Endothelial cell of umbilical vein (primary cell): ENCODE results near the gene ZBTB7C. TPM values are rescaled to one million over a fixed set of nuclear protein-coding genes. Genes with fewer than 3 reads are reported as not detected.

Source experiments
- BruUV-seq: library from RNA; stranded (reverse); fragments of 400-500 nt; replicated peaks from 2 replicates; lab custom pipeline; 2021; lab: Mats Ljungman, UMichigan
- CTCF ChIA-PET: fragments of 300-600, 350-600 bp; sonication (Branson Sonifier 250); formaldehyde crosslinking; loops from one replicate; lab custom pipeline; 2021; ENCODE audit warnings: antibody characterized with exemption, inconsistent platforms; lab: Charles Lee
- POLR2A ChIA-PET: fragments of 300-600, 350-600 bp; sonication (Branson Sonifier 250); formaldehyde crosslinking; loops from one replicate; lab custom pipeline; 2021; ENCODE audit warnings: antibody characterized with exemption, inconsistent platforms; lab: Charles Lee
- DNase-seq: peaks from one replicate; pipeline ENCODE4 v3.0.0-alpha.2; 2011; ENCODE audit warnings: low read depth, low spot score
- FAIRE-seq: peaks from 2 replicates; lab custom pipeline; 2011; peaks lifted over from hg19 to GRCh38; lab: Jason Lieb, UNC
- H2AFZ ChIP-seq: 2 replicates; pipeline ENCODE4 v1.6.0; 2012; ENCODE audit warnings: low read depth, low read length, control low read depth, inconsistent platforms
- H3K27ac ChIP-seq: 2 replicates; pipeline ENCODE4 v1.5.1; 2011; ENCODE audit warnings: low read depth, mild to moderate bottlenecking, control low read depth, low read length, moderate library complexity; ENCODE audit not compliant: insufficient read depth
- H3K27me3 ChIP-seq, 2 experiments: 2 replicates each; pipeline versions ENCODE4 v1.6.0 to v1.6.1; 2011; ENCODE audit warnings: low read length in 2 of 2, mixed read lengths in 1 of 2; ENCODE audit not compliant: control insufficient read depth in 2 of 2, insufficient read depth in 2 of 2
- H3K36me3 ChIP-seq, 2 experiments: 2 replicates in 1 of 2; 3 replicates in 1 of 2; pipeline ENCODE4 v1.5.1; 2011; ENCODE audit warnings: low read length in 2 of 2, mild to moderate bottlenecking in 1 of 2, moderate library complexity in 1 of 2; ENCODE audit not compliant: control insufficient read depth in 2 of 2, insufficient read depth in 2 of 2; ENCODE audit errors: extremely low read depth in 1 of 2
- H3K4me1 ChIP-seq: 3 replicates; pipeline ENCODE4 v1.5.1; 2011; ENCODE audit warnings: mild to moderate bottlenecking, low read length; ENCODE audit not compliant: control insufficient read depth, insufficient read depth; ENCODE audit errors: extremely low read depth
- H3K4me2 ChIP-seq: 2 replicates; pipeline ENCODE4 v1.6.1; 2011; ENCODE audit warnings: low read length, control low read depth, mixed read lengths; ENCODE audit not compliant: insufficient read depth
- H3K4me3 ChIP-seq, 3 experiments: fragments of 200-600 bp in 1 of 3; sonication (generic), shearing (Covaris generic) in 1 of 3; replicated peaks in 1 of 3; 2 replicates each; pipeline ENCODE4 v1.5.1; 2011 to 2016; ENCODE audit warnings: control low read depth in 3 of 3, low read length in 3 of 3, mild to moderate bottlenecking in 2 of 3, inconsistent platforms in 1 of 3, low read depth in 1 of 3, moderate library complexity in 1 of 3; ENCODE audit not compliant: insufficient read depth in 1 of 3
- H3K79me2 ChIP-seq: 2 replicates; pipeline ENCODE4 v1.6.0; 2012; ENCODE audit warnings: low read length, inconsistent platforms; ENCODE audit not compliant: control insufficient read depth, insufficient read depth
- H3K9ac ChIP-seq: replicated peaks from 2 replicates; pipeline ENCODE3; 2011; ENCODE audit warnings: low read length, control low read depth; ENCODE audit not compliant: insufficient read depth; ENCODE audit errors: extremely low read depth
- H3K9me1 ChIP-seq: replicated peaks from 3 replicates; pipeline ENCODE4 v1.6.0; 2011; ENCODE audit warnings: mild to moderate bottlenecking, low read length; ENCODE audit not compliant: control insufficient read depth, insufficient read depth; ENCODE audit errors: extremely low read depth
- H3K9me3 ChIP-seq: replicated peaks from 2 replicates; pipeline ENCODE4 v1.5.1; 2012; ENCODE audit warnings: low read length, inconsistent platforms; ENCODE audit not compliant: control insufficient read depth, insufficient read depth
- H4K20me1 ChIP-seq: replicated peaks from 2 replicates; pipeline ENCODE3; 2011; ENCODE audit warnings: mild to moderate bottlenecking, low read length; ENCODE audit not compliant: control insufficient read depth, insufficient read depth; ENCODE audit errors: extremely low read depth
- FOS ChIP-seq: IDR thresholded peaks from 2 replicates; pipeline ENCODE4 v1.6.1; 2011; ENCODE audit warnings: mild to moderate bottlenecking, low read length, moderate library complexity, borderline replicate concordance; ENCODE audit not compliant: insufficient read depth
- GATA2 ChIP-seq: IDR thresholded peaks from 2 replicates; pipeline ENCODE4 v1.7.0; 2011; ENCODE audit warnings: low read depth, mild to moderate bottlenecking, moderate library complexity, mixed read lengths, low read length; ENCODE audit not compliant: insufficient read length, insufficient read depth
- JUN ChIP-seq: IDR thresholded peaks from 2 replicates; pipeline ENCODE4 v1.6.1; 2011; ENCODE audit warnings: borderline replicate concordance, low read depth; ENCODE audit not compliant: insufficient read length, insufficient read depth
- MYC ChIP-seq: IDR thresholded peaks from one replicate; pipeline ENCODE4 v1.6.1; 2011; ENCODE audit warnings: mild to moderate bottlenecking, low read depth, low read length
- POLR2A ChIP-seq: IDR thresholded peaks from 2 replicates; pipeline ENCODE4 v1.6.1; 2012; ENCODE audit warnings: low read depth, mild to moderate bottlenecking, control low read depth, low read length
- POLR2AphosphoS5 ChIP-seq: IDR thresholded peaks from 2 replicates; pipeline ENCODE4 v1.6.1; 2012; ENCODE audit warnings: low read depth, mild to moderate bottlenecking, control low read depth, low read length, moderate library complexity; ENCODE audit not compliant: insufficient read depth
- dilution Hi-C: fragments of 300-500 bp; cut with MboI; formaldehyde crosslinking; loops from one replicate; pipeline ENCODE4 v1.15.0; 2019; ENCODE audit warnings: low sequenced_read_pairs; ENCODE audit not compliant: extremely low pct_ligation_motif_present
- intact Hi-C: fragments of 100-400 bp; cut with micrococcal nuclease; formaldehyde crosslinking; loops from one replicate; pipeline ENCODE4 v1.10.0; 2022
- polyA plus RNA-seq, 4 experiments: library from polyadenylated mRNA; depleted of rRNA in 3 of 4; stranded (reverse) in 3 of 4; unstranded in 1 of 4; fragments of >200 nt; gene quantifications; 2 replicates each; pipeline versions ENCODE4 v1.2.1 to v1.2.3, GENCODE V29; 2011 to 2012; ENCODE audit warnings: missing spikeins in 1 of 4
- total RNA-seq: library from RNA; stranded (reverse); gene quantifications from 2 replicates; pipeline ENCODE4 v1.2.3, GENCODE V29; 2021
- TF ChIP-seq, protein P1 (sequence below): IDR thresholded peaks from 2 replicates; pipeline ENCODE4 v1.6.1; 2011; ENCODE audit not compliant: insufficient read depth, insufficient read length
- TF ChIP-seq, protein P2 (sequence below), 2 donors: IDR thresholded peaks; 1 replicate in 1 of 2; 2 replicates in 1 of 2; pipeline ENCODE4 v1.5.1; 2011; ENCODE audit warnings: low read length in 2 of 2, mild to moderate bottlenecking in 2 of 2, moderate library complexity in 2 of 2, control low read depth in 1 of 2, inconsistent platforms in 1 of 2, low read depth in 1 of 2; ENCODE audit not compliant: insufficient read depth in 1 of 2; ENCODE audit errors: extremely low read depth in 1 of 2

ZBTB7C gene
- total and polyA plus RNA-seq, 2 donors (not counting 3 experiments of a cell fraction or from before 2014, with no cell fraction given) = not detected

DNA sequence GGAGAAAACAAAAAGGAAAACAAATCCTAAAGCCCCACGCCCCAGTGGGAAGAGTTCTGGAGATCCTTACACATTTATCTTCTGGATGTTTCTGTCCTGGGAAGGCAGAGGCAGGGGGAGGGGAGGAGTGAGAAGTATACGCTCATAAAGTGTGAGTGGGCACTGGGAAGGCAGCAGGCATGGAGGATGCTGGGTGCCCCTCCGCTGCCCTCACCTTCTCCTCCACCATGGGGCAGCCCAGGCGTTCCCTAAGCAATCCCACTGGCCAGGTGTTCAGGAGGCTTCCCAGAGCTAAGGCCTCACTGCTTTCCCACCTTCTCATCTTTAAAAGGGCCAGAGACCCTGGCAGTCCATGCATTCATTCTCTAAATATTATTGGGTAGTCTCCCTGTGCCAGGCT, 366.8 kb downstream of the ZBTB7C start:
- Histone ChIP-seq H3K4me1 (no peaks in the 10 kb centered on the region), H3K27me3 (no peaks in the 10 kb centered on the region), H3K4me2 (no peak overlapping the region), H3K9me3 (no peaks in the 10 kb centered on the region), H3K79me2 (no peaks in the 10 kb centered on the region), H3K9ac (no peak overlapping the region), H3K9me1 (no peaks in the 10 kb centered on the region), H3K36me3 (no peaks in the 10 kb centered on the region), H3K27ac (no peak overlapping the region), H3K4me3 (no peak overlapping the region), H2AFZ (no peak overlapping the region), H4K20me1 (no peaks in the 10 kb centered on the region)
- DNase-seq (no peak), FAIRE-seq (no peak)
- intact Hi-C loops (no loop called here), dilution Hi-C loops (no loop called here)
- CTCF ChIA-PET = interaction anchor here (0.7 kb wide), 1 partner anchor 11 kb away, joined by 3 read pairs; no protein-coding TSS in a partner anchor
- POLR2A ChIA-PET = no interaction called here
- TF ChIP-seq JUN = no peak
- no peak for TF ChIP-seq GATA2
- TF ChIP-seq MYC = no peak
- TF ChIP-seq, protein P1, sequence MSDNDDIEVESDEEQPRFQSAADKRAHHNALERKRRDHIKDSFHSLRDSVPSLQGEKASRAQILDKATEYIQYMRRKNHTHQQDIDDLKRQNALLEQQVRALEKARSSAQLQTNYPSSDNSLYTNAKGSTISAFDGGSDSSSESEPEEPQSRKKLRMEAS = no peak
- no peak for TF ChIP-seq POLR2AphosphoS5
- TF ChIP-seq, protein P2, sequence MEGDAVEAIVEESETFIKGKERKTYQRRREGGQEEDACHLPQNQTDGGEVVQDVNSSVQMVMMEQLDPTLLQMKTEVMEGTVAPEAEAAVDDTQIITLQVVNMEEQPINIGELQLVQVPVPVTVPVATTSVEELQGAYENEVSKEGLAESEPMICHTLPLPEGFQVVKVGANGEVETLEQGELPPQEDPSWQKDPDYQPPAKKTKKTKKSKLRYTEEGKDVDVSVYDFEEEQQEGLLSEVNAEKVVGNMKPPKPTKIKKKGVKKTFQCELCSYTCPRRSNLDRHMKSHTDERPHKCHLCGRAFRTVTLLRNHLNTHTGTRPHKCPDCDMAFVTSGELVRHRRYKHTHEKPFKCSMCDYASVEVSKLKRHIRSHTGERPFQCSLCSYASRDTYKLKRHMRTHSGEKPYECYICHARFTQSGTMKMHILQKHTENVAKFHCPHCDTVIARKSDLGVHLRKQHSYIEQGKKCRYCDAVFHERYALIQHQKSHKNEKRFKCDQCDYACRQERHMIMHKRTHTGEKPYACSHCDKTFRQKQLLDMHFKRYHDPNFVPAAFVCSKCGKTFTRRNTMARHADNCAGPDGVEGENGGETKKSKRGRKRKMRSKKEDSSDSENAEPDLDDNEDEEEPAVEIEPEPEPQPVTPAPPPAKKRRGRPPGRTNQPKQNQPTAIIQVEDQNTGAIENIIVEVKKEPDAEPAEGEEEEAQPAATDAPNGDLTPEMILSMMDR (IDR thresholded peaks at IDR 0.05; ENCODE audit: extremely low read depth in 1 of 2, insufficient read depth in 1 of 2, low read depth in 1 of 2, low read length in 2 of 2) = no peak
- TF ChIP-seq FOS = no peak
- no peak for TF ChIP-seq POLR2A
- BruUV-seq = no TSS peak
